ENCODE measurements around the gene TENM4. TPM values are rescaled to one million over a fixed set of nuclear protein-coding genes. Genes with fewer than 3 reads are reported as not detected.

Gene TENM4
- total RNA-seq, 1 experiment from 2014 or later, result 25.0 TPM

GRCh38 chr11:78613378-78613813 is 827.4 kb downstream of the TENM4 start (continued):
- TF ChIP-seq, protein P1, sequence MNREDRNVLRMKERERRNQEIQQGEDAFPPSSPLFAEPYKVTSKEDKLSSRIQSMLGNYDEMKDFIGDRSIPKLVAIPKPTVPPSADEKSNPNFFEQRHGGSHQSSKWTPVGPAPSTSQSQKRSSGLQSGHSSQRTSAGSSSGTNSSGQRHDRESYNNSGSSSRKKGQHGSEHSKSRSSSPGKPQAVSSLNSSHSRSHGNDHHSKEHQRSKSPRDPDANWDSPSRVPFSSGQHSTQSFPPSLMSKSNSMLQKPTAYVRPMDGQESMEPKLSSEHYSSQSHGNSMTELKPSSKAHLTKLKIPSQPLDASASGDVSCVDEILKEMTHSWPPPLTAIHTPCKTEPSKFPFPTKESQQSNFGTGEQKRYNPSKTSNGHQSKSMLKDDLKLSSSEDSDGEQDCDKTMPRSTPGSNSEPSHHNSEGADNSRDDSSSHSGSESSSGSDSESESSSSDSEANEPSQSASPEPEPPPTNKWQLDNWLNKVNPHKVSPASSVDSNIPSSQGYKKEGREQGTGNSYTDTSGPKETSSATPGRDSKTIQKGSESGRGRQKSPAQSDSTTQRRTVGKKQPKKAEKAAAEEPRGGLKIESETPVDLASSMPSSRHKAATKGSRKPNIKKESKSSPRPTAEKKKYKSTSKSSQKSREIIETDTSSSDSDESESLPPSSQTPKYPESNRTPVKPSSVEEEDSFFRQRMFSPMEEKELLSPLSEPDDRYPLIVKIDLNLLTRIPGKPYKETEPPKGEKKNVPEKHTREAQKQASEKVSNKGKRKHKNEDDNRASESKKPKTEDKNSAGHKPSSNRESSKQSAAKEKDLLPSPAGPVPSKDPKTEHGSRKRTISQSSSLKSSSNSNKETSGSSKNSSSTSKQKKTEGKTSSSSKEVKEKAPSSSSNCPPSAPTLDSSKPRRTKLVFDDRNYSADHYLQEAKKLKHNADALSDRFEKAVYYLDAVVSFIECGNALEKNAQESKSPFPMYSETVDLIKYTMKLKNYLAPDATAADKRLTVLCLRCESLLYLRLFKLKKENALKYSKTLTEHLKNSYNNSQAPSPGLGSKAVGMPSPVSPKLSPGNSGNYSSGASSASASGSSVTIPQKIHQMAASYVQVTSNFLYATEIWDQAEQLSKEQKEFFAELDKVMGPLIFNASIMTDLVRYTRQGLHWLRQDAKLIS (CRISPR knock-in tag; IDR thresholded peaks at IDR 0.05; ENCODE audit: borderline replicate concordance), result no peak
- no peak for TF ChIP-seq CBFB (CRISPR knock-in tag; IDR thresholded peaks at IDR 0.05; ENCODE audit: low read depth)
- no peak for TF ChIP-seq RELA (CRISPR knock-in tag; IDR thresholded peaks at IDR 0.05; ENCODE audit: borderline replicate concordance)

DNA sequence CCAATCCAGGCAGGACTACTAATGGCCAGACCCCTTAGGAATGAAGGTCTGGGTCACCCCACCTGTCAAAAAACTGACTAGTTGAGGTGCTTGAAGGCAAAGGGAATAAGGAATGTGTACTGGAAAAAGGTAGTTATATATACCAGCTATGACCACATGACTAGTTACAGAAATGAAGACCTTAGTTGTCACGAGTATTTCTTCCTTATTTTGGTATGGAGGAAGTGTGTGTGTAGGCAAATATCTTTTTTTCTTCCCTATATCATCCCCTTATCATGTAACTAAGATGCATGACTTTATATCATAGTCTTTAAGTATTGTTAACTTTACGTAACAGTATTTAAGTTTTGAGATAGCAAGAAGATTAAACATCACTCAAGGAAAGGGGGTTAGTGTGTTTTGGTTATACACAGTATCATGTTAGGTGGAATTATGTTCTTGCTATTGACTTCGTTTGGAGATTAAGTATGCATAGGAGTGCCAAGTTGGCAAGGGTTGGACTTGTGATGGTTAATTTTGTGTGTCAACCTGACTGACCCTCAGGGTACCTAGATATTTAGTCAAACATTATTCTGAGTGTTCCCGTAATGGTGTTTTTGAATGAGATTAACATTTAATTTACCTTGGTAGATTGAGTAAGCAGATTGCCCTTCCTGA is 828.0 kb downstream of the TENM4 start:
- POLR2A ChIA-PET, result no interaction called here
- H3K4me1 Mint-ChIP-seq, result no peaks in the 10 kb centered on the region
- ATAC-seq (no peak), DNase-seq (ENCODE audit: low spot score) (no peak)
- CTCF ChIA-PET, result no interaction called here
- TF ChIP-seq, protein P2, sequence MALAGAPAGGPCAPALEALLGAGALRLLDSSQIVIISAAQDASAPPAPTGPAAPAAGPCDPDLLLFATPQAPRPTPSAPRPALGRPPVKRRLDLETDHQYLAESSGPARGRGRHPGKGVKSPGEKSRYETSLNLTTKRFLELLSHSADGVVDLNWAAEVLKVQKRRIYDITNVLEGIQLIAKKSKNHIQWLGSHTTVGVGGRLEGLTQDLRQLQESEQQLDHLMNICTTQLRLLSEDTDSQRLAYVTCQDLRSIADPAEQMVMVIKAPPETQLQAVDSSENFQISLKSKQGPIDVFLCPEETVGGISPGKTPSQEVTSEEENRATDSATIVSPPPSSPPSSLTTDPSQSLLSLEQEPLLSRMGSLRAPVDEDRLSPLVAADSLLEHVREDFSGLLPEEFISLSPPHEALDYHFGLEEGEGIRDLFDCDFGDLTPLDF (CRISPR knock-in tag; IDR thresholded peaks at IDR 0.05), result no peak
- no peak for TF ChIP-seq TP53 (CRISPR knock-in tag; IDR thresholded peaks at IDR 0.05)
- TF ChIP-seq, protein P3, sequence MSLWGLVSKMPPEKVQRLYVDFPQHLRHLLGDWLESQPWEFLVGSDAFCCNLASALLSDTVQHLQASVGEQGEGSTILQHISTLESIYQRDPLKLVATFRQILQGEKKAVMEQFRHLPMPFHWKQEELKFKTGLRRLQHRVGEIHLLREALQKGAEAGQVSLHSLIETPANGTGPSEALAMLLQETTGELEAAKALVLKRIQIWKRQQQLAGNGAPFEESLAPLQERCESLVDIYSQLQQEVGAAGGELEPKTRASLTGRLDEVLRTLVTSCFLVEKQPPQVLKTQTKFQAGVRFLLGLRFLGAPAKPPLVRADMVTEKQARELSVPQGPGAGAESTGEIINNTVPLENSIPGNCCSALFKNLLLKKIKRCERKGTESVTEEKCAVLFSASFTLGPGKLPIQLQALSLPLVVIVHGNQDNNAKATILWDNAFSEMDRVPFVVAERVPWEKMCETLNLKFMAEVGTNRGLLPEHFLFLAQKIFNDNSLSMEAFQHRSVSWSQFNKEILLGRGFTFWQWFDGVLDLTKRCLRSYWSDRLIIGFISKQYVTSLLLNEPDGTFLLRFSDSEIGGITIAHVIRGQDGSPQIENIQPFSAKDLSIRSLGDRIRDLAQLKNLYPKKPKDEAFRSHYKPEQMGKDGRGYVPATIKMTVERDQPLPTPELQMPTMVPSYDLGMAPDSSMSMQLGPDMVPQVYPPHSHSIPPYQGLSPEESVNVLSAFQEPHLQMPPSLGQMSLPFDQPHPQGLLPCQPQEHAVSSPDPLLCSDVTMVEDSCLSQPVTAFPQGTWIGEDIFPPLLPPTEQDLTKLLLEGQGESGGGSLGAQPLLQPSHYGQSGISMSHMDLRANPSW (CRISPR knock-in tag; conservative IDR thresholded peaks at IDR 0.05; ENCODE audit: low read depth), result no peak
- TF ChIP-seq, protein P4, sequence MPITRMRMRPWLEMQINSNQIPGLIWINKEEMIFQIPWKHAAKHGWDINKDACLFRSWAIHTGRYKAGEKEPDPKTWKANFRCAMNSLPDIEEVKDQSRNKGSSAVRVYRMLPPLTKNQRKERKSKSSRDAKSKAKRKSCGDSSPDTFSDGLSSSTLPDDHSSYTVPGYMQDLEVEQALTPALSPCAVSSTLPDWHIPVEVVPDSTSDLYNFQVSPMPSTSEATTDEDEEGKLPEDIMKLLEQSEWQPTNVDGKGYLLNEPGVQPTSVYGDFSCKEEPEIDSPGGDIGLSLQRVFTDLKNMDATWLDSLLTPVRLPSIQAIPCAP (CRISPR knock-in tag; IDR thresholded peaks at IDR 0.05), result no peak
- TF ChIP-seq, protein P5, sequence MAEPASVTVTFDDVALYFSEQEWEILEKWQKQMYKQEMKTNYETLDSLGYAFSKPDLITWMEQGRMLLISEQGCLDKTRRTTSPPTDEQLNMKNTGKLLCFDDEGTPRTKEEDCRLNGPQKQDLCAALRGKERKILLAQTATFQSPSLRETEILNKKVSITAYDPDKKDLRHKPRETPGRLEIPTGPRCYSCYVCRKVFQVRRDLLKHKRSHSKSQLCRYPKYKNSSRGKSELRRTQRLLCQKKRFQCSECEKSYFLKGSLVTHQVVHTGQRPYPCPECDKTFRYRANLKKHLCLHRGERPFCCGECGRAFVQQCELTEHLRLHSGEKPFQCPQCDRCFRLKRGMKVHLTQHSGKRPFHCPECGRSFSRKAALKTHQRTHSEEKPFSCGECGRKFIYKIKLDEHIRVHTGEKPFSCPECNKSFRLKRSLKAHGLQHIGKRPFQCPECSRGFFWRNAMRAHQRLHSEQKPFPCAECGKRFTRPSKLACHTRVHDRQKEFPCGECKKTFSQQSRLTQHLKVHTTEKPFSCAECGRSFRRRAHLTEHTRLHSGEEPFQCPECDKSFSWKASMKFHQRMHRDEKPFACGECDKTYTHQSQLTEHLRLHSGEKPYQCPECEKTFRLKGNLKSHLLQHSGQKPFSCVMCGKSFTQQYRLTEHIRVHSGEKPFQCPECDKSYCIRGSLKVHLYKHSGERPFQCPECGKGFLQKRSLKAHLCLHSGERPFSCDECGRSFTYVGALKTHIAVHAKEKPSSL (CRISPR knock-in tag; conservative IDR thresholded peaks at IDR 0.05), result no peak
- TF ChIP-seq ZNF423 (CRISPR knock-in tag; IDR thresholded peaks at IDR 0.05), result no peak
- no peak for TF ChIP-seq SP1 (CRISPR knock-in tag; conservative IDR thresholded peaks at IDR 0.05)
- no peak for TF ChIP-seq JUN (CRISPR knock-in tag; IDR thresholded peaks at IDR 0.05)
- no peak for TF ChIP-seq ETV6 (CRISPR knock-in tag; IDR thresholded peaks at IDR 0.05)
- TF ChIP-seq ATF2 (CRISPR knock-in tag; IDR thresholded peaks at IDR 0.05; ENCODE audit: borderline replicate concordance, low read depth), result no peak
- no peak for TF ChIP-seq SMAD4 (CRISPR knock-in tag; IDR thresholded peaks at IDR 0.05)
- TF ChIP-seq, protein P6, sequence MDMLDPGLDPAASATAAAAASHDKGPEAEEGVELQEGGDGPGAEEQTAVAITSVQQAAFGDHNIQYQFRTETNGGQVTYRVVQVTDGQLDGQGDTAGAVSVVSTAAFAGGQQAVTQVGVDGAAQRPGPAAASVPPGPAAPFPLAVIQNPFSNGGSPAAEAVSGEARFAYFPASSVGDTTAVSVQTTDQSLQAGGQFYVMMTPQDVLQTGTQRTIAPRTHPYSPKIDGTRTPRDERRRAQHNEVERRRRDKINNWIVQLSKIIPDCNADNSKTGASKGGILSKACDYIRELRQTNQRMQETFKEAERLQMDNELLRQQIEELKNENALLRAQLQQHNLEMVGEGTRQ (CRISPR knock-in tag; IDR thresholded peaks at IDR 0.05), result no peak
- TF ChIP-seq, protein P7, sequence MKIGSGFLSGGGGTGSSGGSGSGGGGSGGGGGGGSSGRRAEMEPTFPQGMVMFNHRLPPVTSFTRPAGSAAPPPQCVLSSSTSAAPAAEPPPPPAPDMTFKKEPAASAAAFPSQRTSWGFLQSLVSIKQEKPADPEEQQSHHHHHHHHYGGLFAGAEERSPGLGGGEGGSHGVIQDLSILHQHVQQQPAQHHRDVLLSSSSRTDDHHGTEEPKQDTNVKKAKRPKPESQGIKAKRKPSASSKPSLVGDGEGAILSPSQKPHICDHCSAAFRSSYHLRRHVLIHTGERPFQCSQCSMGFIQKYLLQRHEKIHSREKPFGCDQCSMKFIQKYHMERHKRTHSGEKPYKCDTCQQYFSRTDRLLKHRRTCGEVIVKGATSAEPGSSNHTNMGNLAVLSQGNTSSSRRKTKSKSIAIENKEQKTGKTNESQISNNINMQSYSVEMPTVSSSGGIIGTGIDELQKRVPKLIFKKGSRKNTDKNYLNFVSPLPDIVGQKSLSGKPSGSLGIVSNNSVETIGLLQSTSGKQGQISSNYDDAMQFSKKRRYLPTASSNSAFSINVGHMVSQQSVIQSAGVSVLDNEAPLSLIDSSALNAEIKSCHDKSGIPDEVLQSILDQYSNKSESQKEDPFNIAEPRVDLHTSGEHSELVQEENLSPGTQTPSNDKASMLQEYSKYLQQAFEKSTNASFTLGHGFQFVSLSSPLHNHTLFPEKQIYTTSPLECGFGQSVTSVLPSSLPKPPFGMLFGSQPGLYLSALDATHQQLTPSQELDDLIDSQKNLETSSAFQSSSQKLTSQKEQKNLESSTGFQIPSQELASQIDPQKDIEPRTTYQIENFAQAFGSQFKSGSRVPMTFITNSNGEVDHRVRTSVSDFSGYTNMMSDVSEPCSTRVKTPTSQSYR (CRISPR knock-in tag; IDR thresholded peaks at IDR 0.05), result no peak
- no peak for TF ChIP-seq MXD4 (CRISPR knock-in tag; IDR thresholded peaks at IDR 0.05; ENCODE audit: borderline replicate concordance)
- TF ChIP-seq TEAD1 (CRISPR knock-in tag; IDR thresholded peaks at IDR 0.05), result no peak
- TF ChIP-seq KAT7 (CRISPR knock-in tag; IDR thresholded peaks at IDR 0.05; ENCODE audit: borderline replicate concordance), result no peak
- no peak overlapping the region for H3K4me3 Mint-ChIP-seq
- H3K27ac Mint-ChIP-seq, result no peak overlapping the region
- no peaks in the 10 kb centered on the region for H3K27me3 Mint-ChIP-seq (ENCODE audit: low read depth)
- H3K9me3 Mint-ChIP-seq, result no peaks in the 10 kb centered on the region
- no peaks in the 10 kb centered on the region for H3K36me3 Mint-ChIP-seq

Measured in WTC11 (cell line).